ENCODE measurements around the gene LHX4. TPM values are rescaled to one million over a fixed set of nuclear protein-coding genes. Genes with fewer than 3 reads are reported as not detected.

The LHX4 gene
- total and polyA plus RNA-seq, 2 of the 8 experiments (the other 6 are each of a cell fraction or from before 2014, with no cell fraction given) = 0.85 to 4.9 TPM

GRCh38 chr1:180271272-180272255, 41.5 kb downstream of the LHX4 start:
- Histone ChIP-seq H3K56ac (replicated peaks; ENCODE audit: insufficient read length, low read depth, low read length) (no peak overlapping the region), H3K9ac (replicated peaks in 1 of 4; ENCODE audit: extremely low read depth in 1 of 4, low read depth in 3 of 4, low read length in 3 of 4) (no peak overlapping the region; a peak in 1 of 7 replicates), H3K14ac (ENCODE audit: insufficient read length) (no peak overlapping the region), H3K79me1 (ENCODE audit: low read depth, low read length) (no peaks in the 10 kb centered on the region), H2BK15ac (ENCODE audit: low read length) (peak overlapping the region; percentile 67), H3K4me1 (replicated peaks in 1 of 4; ENCODE audit: control insufficient read depth in 3 of 4, insufficient read depth in 4 of 4, low read length in 3 of 4) (peaks cover 15 to 42% (median 29%) of the 10 kb centered on the region in 4 experiments), H3K23me2 (ENCODE audit: low read depth, low read length) (no peaks in the 10 kb centered on the region), H3K9me3 (ENCODE audit: insufficient read depth in 2 of 2, low read depth in 1 of 2, low read length in 1 of 2) (peaks cover 4 to 10% of the 10 kb centered on the region in 2 experiments; a peak in 3 of 4 replicates), H2BK5ac (ENCODE audit: low read depth, low read length) (peak overlapping the region; percentile 68; the same call in 1 of the 2 replicates), H4K91ac (replicated peaks; ENCODE audit: insufficient read length, low read length) (peak overlapping the region; percentile 20), H3K4me2 (ENCODE audit: insufficient read depth in 1 of 2, low read depth in 2 of 2, low read length in 2 of 2) (peak overlapping the region in 1 of 2 experiments; percentile 22; a peak in 1 of 4 replicates), H2AK5ac (ENCODE audit: low read depth, low read length) (0 out of 2 replicates have a peak overlapping the region, but pooled peaks have one; percentile 19), H3K27me3 (replicated peaks in 1 of 4; ENCODE audit: control insufficient read depth in 3 of 4, extremely low read depth in 1 of 4, insufficient read depth in 3 of 4, low read length in 3 of 4) (no peaks in the 10 kb centered on the region; a peak in 1 of 7 replicates), H3K27ac (ENCODE audit: low read depth, low read length) (no peak overlapping the region), H3K79me2 (ENCODE audit: control insufficient read depth in 1 of 2, insufficient read depth in 2 of 2, low read length in 2 of 2) (no peaks in the 10 kb centered on the region), H2AFZ (ENCODE audit: low read length) (no peak overlapping the region), H4K20me1 (replicated peaks in 1 of 2; ENCODE audit: control insufficient read depth in 1 of 2, insufficient read depth in 2 of 2, low read length in 2 of 2) (no peaks in the 10 kb centered on the region), H3K4me3 (ENCODE audit: extremely low read depth in 1 of 4, insufficient read depth in 2 of 4, low read depth in 3 of 4, low read length in 4 of 4) (no peak overlapping the region), H3K23ac (ENCODE audit: insufficient read length) (no peak overlapping the region), H3K4ac (replicated peaks; ENCODE audit: insufficient read length, low read depth, low read length) (peak overlapping the region; percentile 8), H3K36me3 (ENCODE audit: control insufficient read depth in 2 of 4, insufficient read depth in 4 of 4, low read length in 3 of 4) (peaks cover 0 to 15% (median 3%) of the 10 kb centered on the region in 4 experiments; a peak in 5 of 8 replicates), H4K8ac (ENCODE audit: extremely low read depth, insufficient read depth, low read length) (no peak overlapping the region; the same call in 1 of the 2 replicates), H2BK12ac (ENCODE audit: low read depth, low read length) (peak overlapping the region; percentile 63; the same call in 1 of the 2 replicates), H3K18ac (ENCODE audit: extremely low read depth, low read length) (peak overlapping the region; percentile 64), H2BK120ac (replicated peaks; ENCODE audit: low read depth, low read length) (no peak overlapping the region), H4K5ac (ENCODE audit: insufficient read length, low read depth, low read length) (no peak overlapping the region), H2BK20ac (ENCODE audit: low read length) (no peak overlapping the region; the same call in 1 of the 2 replicates)
- TF ChIP-seq ASH2L (IDR thresholded peaks at IDR 0.05; ENCODE audit: low read length) = peak; percentile 10
- TF ChIP-seq JUND (IDR thresholded peaks at IDR 0.05; ENCODE audit: low read length) = no peak
- TF ChIP-seq E2F6 (IDR thresholded peaks at IDR 0.05) = peak; percentile 9; the same call in 1 of the 2 replicates
- TF ChIP-seq, protein P1, sequence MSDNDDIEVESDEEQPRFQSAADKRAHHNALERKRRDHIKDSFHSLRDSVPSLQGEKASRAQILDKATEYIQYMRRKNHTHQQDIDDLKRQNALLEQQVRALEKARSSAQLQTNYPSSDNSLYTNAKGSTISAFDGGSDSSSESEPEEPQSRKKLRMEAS (IDR thresholded peaks at IDR 0.05) = peak; percentile 49; the same call in 1 of the 2 replicates
- POLR2A ChIA-PET (ENCODE audit: partially characterized antibody) = interaction anchor here (1.3 to 2.8 kb wide), 4 partner anchors 11 to 35 kb away, joined by 3 to 17 read pairs (median 8); no protein-coding TSS in a partner anchor
- CTCF ChIA-PET (ENCODE audit: partially characterized antibody) = interaction anchor here (0.7 to 11.1 kb wide), 20 partner anchors 11 to 221 kb away, joined by 3 to 244 read pairs (median 4); no protein-coding TSS in a partner anchor
- FAIRE-seq = no peak
- WGBS, 2 experiments (ENCODE audit: extremely low coverage in 1 of 2, insufficient coverage in 1 of 2, insufficient read length in 1 of 2, insufficient replicate concordance in 2 of 2, low coverage in 1 of 2, low lambda C conversion rate in 2 of 2, missing lambda C conversion rate in 1 of 2) = 77% methylated on average over 22 of the region's 23 CpGs; no CpG with 5 or more reads in 1 of the 2 experiments
- DNase-seq (ENCODE audit: low read depth in 1 of 2, low spot score in 2 of 2) = peak in 1 of 2 experiments; percentile 51

Measured in H1 (cell line).